PC-9 (cell line): ENCODE measurements around the gene FAM184A. TPM values are rescaled to one million over a fixed set of nuclear protein-coding genes. Genes with fewer than 3 reads are reported as not detected.
A peak's percentile ranks its signal among the peaks of the same experiment; 100 is the strongest.

ENCODE experiments used
- BruUV-seq: library from RNA; stranded (reverse); fragments of 400-500 nt; replicated peaks from 2 replicates; lab custom pipeline; 2021; lab: Mats Ljungman, UMichigan
- CTCF ChIA-PET: fragments of 300-600 bp; sonication (Branson Sonifier 250); formaldehyde crosslinking; loops from one replicate; lab custom pipeline; 2022; ENCODE audit warnings: antibody characterized with exemption; lab: Charles Lee
- POLR2A ChIA-PET: fragments of 300-600 bp; sonication (Branson Sonifier 250); formaldehyde crosslinking; loops from one replicate; lab custom pipeline; 2022; ENCODE audit warnings: antibody characterized with exemption; ENCODE audit not compliant: unreplicated experiment; lab: Charles Lee
- DNase-seq, 2 experiments: peaks; one replicate each; pipeline versions ENCODE4 v3.0.0 to v3.0.0-alpha.2; 2015 to 2022; ENCODE audit warnings: mixed read lengths in 1 of 2
- H2AFZ ChIP-seq: fragments of 200-600 bp; sonication (generic); 2 replicates; pipeline ENCODE4 v1.8.1; 2017; ENCODE audit warnings: antibody characterized with exemption
- H3F3A ChIP-seq: fragments of 200-600 bp; sonication (generic); 2 replicates; pipeline ENCODE4 v1.8.1; 2017; ENCODE audit warnings: antibody characterized with exemption, mild to moderate bottlenecking, low read depth; ENCODE audit not compliant: insufficient read depth
- H3K27ac ChIP-seq: fragments of 200-600 bp; sonication (generic); 2 replicates; pipeline ENCODE4 v1.6.1; 2016; ENCODE audit warnings: mixed run types
- H3K27me3 ChIP-seq: fragments of 200-600 bp; sonication (generic); 2 replicates; pipeline ENCODE4 v1.6.1; 2016; ENCODE audit warnings: low read depth, mixed run types; ENCODE audit not compliant: insufficient read depth
- H3K36me3 ChIP-seq: fragments of 200-600 bp; sonication (generic); 2 replicates; pipeline ENCODE4 v1.6.1; 2016; ENCODE audit warnings: low read depth, mixed run types
- H3K4me1 ChIP-seq: fragments of 200-600 bp; sonication (generic); replicated peaks from 2 replicates; pipeline ENCODE4 v1.6.1; 2016; ENCODE audit warnings: mixed run types; ENCODE audit not compliant: insufficient read depth
- H3K4me2 ChIP-seq: fragments of 200-600 bp; sonication (generic); 2 replicates; pipeline ENCODE4 v1.6.1; 2017; ENCODE audit warnings: mixed run types
- H3K4me3 ChIP-seq: fragments of 200-600 bp; sonication (generic); 2 replicates; pipeline ENCODE4 v1.6.1; 2016; ENCODE audit warnings: mixed run types
- H3K79me2 ChIP-seq: fragments of 200-600 bp; sonication (generic); 2 replicates; pipeline ENCODE4 v1.6.1; 2017; ENCODE audit warnings: low read depth, mixed run types
- H3K9me2 ChIP-seq: fragments of 200-600 bp; sonication (generic); 2 replicates; pipeline ENCODE4 v1.8.1; 2017; ENCODE audit warnings: mild to moderate bottlenecking; ENCODE audit not compliant: insufficient read depth
- H3K9me3 ChIP-seq: fragments of 200-600 bp; sonication (generic); 2 replicates; pipeline ENCODE4 v1.8.1; 2016; ENCODE audit warnings: low read depth; ENCODE audit not compliant: insufficient read depth
- H4K20me1 ChIP-seq: fragments of 200-600 bp; sonication (generic); 2 replicates; pipeline ENCODE4 v1.8.1; 2017; ENCODE audit not compliant: insufficient read depth
- EZH2 ChIP-seq: fragments of 200-600 bp; sonication (generic); IDR thresholded peaks from 2 replicates; pipeline ENCODE4 v1.8.0; 2017; ENCODE audit warnings: antibody characterized with exemption, low read depth
- intact Hi-C: fragments of 100-400 bp; cut with micrococcal nuclease; formaldehyde crosslinking; loops from one replicate; pipeline ENCODE4 v1.10.0; 2022; ENCODE audit not compliant: unreplicated experiment
- total RNA-seq: library from RNA; stranded (reverse); gene quantifications from 2 replicates; pipeline ENCODE4 v1.2.3, GENCODE V29; 2021
- TF ChIP-seq, protein P1 (sequence below): fragments of 200-600 bp; sonication (generic); conservative IDR thresholded peaks from 2 replicates; pipeline ENCODE4 v1.6.1; 2017; ENCODE audit warnings: mixed run types, antibody characterized with exemption, mild to moderate bottlenecking, moderate library complexity

The FAM184A gene
- total RNA-seq, 1 experiment from 2014 or later, result 0.85 TPM

DNA sequence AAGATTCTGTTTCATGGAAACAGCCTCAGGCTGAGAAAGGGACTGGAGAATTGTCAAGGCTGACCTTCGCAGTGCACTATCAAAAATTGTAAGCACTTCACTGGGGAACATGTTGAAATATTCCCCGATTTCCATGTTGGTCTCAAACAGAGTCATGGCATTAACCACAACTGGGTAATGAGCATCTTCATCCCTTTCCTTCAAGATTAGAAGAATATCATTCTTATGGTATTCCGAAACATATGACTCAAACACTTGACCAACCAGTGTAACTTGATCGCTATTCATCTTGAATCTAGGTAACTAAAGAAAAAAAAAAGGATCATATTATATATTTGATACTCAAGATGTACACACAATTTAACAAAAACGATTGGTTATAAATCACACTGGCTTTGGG lies 147.0 kb downstream of the FAM184A start:
- BruUV-seq, result no TSS peak
- H2AFZ ChIP-seq, result no peak overlapping the region
- CTCF ChIA-PET, result no interaction called here
- no peaks in the 10 kb centered on the region for H3K9me3 ChIP-seq
- POLR2A ChIA-PET, result no interaction called here
- H3K4me1 ChIP-seq, result peaks cover 44% of the 10 kb centered on the region
- intact Hi-C loops, result no loop called here
- peaks cover 38% of the 10 kb centered on the region for H3F3A ChIP-seq
- peak overlapping the region; percentile 17; the same call in 1 of the 2 replicates for H3K27ac ChIP-seq
- H3K9me2 ChIP-seq, result no peaks in the 10 kb centered on the region
- no peaks in the 10 kb centered on the region for H4K20me1 ChIP-seq
- peak; percentile 4 to 94 for DNase-seq
- peaks cover 37% of the 10 kb centered on the region for H3K36me3 ChIP-seq
- peak overlapping the region; percentile 40 for H3K4me2 ChIP-seq
- H3K79me2 ChIP-seq, result peaks cover 63% of the 10 kb centered on the region
- H3K27me3 ChIP-seq, result no peaks in the 10 kb centered on the region
- TF ChIP-seq, protein P1, sequence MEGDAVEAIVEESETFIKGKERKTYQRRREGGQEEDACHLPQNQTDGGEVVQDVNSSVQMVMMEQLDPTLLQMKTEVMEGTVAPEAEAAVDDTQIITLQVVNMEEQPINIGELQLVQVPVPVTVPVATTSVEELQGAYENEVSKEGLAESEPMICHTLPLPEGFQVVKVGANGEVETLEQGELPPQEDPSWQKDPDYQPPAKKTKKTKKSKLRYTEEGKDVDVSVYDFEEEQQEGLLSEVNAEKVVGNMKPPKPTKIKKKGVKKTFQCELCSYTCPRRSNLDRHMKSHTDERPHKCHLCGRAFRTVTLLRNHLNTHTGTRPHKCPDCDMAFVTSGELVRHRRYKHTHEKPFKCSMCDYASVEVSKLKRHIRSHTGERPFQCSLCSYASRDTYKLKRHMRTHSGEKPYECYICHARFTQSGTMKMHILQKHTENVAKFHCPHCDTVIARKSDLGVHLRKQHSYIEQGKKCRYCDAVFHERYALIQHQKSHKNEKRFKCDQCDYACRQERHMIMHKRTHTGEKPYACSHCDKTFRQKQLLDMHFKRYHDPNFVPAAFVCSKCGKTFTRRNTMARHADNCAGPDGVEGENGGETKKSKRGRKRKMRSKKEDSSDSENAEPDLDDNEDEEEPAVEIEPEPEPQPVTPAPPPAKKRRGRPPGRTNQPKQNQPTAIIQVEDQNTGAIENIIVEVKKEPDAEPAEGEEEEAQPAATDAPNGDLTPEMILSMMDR, result no peak
- no peak for TF ChIP-seq EZH2
- H3K4me3 ChIP-seq, result no peak overlapping the region

DNA sequence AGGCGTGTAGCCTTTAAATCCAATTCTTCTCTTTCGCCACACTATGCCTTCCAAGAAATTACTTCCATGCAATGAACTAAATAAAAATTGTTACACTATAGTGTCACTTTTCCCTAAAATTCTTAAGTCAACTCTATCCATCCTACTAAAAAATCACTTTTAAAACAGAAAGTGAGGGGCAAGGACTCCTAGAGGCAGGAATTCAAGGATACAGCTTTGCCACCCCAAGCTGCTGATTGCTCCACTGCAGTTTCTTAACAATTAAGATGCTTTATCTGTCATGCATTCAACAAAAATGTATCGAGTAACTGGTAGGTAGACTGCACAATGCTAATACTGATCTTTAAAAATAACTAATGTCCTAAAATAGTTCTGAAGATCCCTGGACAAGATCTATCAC lies 147.8 kb downstream of the FAM184A start:
- POLR2A ChIA-PET, result no interaction called here
- intact Hi-C loops, result no loop called here
- Histone ChIP-seq H3F3A (peaks cover 37% of the 10 kb centered on the region), H3K27ac (no peak overlapping the region), H3K27me3 (no peaks in the 10 kb centered on the region), H3K36me3 (peaks cover 41% of the 10 kb centered on the region), H3K9me2 (no peaks in the 10 kb centered on the region), H2AFZ (no peak overlapping the region), H4K20me1 (no peaks in the 10 kb centered on the region), H3K4me2 (no peak overlapping the region), H3K79me2 (peaks cover 55% of the 10 kb centered on the region), H3K9me3 (no peaks in the 10 kb centered on the region), H3K4me1 (peaks cover 37% of the 10 kb centered on the region), H3K4me3 (no peak overlapping the region)
- CTCF ChIA-PET, result no interaction called here
- DNase-seq, result no peak
- TF ChIP-seq, protein P1, result no peak
- no peak for TF ChIP-seq EZH2
- BruUV-seq, result no TSS peak

DNA sequence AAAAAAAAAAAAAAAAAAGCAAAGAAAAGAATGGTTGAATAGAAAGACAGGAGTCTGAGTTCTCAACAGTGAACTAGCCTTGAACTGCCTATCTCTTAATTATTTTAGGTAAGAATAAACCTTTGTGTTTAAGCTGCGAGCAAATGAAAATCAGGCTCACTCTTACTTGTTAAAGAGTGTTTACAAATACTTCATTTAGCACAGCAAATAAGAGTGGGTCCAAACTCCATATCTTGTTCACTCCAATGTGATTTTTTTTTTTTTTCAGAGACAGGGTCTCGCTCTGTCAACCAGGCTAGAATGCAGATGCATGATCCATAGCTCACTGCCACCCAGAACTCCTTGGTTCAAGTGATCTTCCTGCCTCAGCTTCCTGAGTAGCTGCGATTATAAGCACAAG lies 155.4 kb downstream of the FAM184A start:
- Histone ChIP-seq H3K36me3 (peaks cover 60% of the 10 kb centered on the region), H3K4me1 (no peaks in the 10 kb centered on the region), H3K4me2 (no peak overlapping the region), H3K27me3 (no peaks in the 10 kb centered on the region), H3K4me3 (no peak overlapping the region), H2AFZ (no peak overlapping the region), H3K9me2 (no peaks in the 10 kb centered on the region), H4K20me1 (no peaks in the 10 kb centered on the region), H3K9me3 (no peaks in the 10 kb centered on the region), H3K79me2 (no peaks in the 10 kb centered on the region), H3K27ac (no peak overlapping the region), H3F3A (no peaks in the 10 kb centered on the region; the same call in 1 of the 2 replicates)
- intact Hi-C loops, result no loop called here
- no peak for TF ChIP-seq EZH2
- TF ChIP-seq, protein P1, result no peak
- POLR2A ChIA-PET, result no interaction called here
- CTCF ChIA-PET, result no interaction called here
- BruUV-seq, result no TSS peak
- no peak for DNase-seq
